AG09319 (cell line): Measurements from ENCODE around the gene AURKB.

Source experiments
- DNase-seq: peaks from one replicate; pipeline ENCODE4 v3.0.0-alpha.2; 2010; ENCODE audit warnings: low read depth; ENCODE audit errors: extremely low read depth
- TF ChIP-seq, protein P1 (sequence below): IDR thresholded peaks from 2 replicates; pipeline ENCODE4 v1.5.1; 2011; ENCODE audit warnings: low read depth, mild to moderate bottlenecking, inconsistent platforms, low read length, moderate library complexity

AURKB gene

DNA sequence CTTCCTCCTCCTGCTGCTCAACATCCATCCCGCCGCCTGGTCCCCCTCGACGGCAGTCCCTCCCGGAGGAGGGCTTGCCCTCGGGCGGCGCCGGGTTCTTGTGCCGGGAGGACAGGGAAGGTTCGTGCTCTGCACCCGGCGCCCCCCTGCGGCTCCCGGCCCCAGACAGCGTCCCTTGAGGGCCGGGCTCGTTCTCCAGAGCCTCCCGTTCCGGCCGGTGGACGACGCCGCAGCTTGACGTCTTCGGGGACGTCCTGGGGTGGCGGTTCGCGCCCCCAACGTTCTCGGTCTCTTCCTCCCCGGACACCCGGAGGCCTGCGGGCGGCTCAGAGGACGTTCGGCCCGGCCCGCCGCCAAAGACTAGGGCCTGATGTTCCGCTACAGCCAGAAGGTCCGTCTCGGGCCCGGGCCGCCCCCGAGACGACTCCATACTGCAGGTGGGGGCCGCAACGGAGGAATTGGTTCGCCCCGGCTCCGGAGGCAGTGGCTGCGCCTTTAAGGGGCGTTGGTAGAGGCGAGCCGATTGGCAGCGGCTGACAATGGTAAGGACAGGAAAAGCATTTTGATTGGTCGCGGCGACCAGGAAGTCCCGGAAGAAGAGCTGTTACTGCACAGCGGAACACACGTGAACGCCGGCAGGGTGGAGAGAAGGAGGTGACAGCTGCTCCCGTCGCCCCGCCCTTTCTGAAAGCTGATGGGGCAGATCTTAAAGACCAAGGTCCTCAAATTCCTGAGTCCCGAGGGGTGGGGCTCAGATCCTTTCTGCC, 20.5 kb downstream of the AURKB start, which contains the start of gene BORCS6:
Gene BORCS6, minus strand, starts transcription at position 470 of the 767 bp plus-strand sequence. Its CDS starts 40 bp downstream, at position 430.
- DNase-seq: peak; percentile 94
- TF ChIP-seq, protein P1, sequence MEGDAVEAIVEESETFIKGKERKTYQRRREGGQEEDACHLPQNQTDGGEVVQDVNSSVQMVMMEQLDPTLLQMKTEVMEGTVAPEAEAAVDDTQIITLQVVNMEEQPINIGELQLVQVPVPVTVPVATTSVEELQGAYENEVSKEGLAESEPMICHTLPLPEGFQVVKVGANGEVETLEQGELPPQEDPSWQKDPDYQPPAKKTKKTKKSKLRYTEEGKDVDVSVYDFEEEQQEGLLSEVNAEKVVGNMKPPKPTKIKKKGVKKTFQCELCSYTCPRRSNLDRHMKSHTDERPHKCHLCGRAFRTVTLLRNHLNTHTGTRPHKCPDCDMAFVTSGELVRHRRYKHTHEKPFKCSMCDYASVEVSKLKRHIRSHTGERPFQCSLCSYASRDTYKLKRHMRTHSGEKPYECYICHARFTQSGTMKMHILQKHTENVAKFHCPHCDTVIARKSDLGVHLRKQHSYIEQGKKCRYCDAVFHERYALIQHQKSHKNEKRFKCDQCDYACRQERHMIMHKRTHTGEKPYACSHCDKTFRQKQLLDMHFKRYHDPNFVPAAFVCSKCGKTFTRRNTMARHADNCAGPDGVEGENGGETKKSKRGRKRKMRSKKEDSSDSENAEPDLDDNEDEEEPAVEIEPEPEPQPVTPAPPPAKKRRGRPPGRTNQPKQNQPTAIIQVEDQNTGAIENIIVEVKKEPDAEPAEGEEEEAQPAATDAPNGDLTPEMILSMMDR: no peak; the same call in none of the 2 replicates

DNA sequence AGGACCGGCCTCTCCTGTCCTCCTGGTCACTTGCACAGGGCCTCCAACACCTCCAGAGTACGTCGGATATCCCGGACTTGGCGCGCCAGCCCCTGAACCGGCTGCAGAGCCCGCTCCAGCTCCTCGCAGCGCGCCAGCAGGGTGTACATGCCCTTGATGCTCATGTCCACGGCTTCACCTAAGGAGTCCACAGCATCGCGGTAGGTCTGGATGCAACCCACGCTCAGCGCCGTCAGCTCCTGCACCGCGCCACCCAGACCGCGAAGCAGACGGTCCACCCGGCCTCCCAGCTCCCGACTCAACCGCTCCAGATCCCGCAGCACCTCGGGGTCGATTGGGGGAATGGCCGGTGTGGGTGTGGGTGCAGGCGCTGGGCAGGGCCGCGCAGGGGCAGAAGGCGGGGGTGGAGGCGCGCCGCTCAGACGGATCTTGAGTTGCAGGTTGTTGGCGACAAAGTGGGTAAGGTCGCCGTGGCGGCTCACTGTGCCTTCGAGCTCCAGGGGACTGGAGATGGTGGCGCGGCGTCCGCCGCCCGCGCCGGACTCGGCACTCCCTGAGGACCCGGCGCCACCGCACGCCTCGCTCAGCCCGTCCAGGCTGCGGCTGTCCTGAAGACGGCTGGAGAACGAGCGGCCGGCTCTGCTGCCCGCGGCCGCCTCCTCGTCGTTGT, 21.2 kb downstream of the AURKB start:
- no peak for DNase-seq
- TF ChIP-seq, protein P1: no peak

DNA sequence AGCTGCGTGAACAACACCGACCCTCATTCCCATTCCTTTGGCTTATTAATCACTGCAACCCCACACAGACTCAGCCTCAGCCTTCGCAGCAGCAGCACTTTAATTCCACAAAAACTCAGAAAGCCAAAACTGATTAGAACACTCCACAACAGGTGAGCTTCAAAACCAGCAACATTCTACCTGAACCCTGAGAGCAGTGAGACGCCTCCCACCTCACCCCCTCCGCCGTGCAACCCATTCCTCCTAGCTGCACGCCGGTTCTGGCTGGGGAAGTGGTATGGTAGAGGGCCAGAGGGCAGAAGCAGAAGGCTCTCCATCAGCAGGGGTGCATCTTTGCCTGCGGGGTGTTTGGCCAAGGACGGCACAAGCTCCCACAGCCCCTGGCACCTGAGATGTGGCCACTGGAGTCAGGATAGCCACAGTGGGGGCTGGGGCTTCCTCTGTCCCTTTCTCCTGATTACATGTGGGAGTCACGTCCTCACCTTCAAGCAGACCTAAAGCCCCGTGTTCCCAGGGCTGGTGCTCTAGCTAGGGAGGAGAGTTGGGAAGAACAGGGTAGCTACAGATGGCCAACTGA, 22.0 kb downstream of the AURKB start:
- TF ChIP-seq, protein P1: no peak
- no peak for DNase-seq

DNA sequence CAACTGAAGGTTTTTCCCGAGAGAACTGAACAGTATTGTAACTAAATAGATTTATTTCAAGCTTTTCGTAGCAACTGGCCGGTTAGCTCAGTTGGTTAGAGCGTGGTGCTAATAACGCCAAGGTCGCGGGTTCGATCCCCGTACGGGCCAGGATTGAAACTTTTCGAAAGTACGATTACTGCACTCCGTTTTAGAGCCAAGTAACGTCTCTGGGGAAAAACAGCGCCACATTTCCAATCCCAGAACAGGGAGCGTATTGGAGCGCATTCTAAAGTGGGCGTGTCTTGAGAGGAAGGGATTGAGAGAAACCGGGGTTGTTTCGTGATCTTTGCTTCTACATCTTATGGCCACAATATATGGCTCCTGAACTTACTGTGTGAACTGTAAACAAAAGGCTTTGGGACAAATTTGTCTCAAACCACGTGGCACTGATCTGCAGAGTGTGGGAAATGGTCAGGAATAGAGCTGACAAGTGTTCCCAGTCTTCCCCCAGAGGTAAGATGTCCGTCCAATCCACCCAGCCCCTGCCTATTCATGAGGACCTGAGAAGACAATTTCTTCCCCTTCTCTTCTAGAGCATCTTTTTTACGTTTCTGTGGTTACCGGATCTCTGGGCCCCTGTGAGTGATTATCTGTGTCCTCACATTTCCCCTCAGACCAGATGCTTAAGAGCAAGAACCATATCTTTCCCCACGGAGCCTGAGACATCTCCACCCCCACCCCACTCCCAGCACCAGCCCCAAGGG, 22.7 kb downstream of the AURKB start:
- TF ChIP-seq, protein P1: no peak
- DNase-seq: peak; percentile 99

DNA sequence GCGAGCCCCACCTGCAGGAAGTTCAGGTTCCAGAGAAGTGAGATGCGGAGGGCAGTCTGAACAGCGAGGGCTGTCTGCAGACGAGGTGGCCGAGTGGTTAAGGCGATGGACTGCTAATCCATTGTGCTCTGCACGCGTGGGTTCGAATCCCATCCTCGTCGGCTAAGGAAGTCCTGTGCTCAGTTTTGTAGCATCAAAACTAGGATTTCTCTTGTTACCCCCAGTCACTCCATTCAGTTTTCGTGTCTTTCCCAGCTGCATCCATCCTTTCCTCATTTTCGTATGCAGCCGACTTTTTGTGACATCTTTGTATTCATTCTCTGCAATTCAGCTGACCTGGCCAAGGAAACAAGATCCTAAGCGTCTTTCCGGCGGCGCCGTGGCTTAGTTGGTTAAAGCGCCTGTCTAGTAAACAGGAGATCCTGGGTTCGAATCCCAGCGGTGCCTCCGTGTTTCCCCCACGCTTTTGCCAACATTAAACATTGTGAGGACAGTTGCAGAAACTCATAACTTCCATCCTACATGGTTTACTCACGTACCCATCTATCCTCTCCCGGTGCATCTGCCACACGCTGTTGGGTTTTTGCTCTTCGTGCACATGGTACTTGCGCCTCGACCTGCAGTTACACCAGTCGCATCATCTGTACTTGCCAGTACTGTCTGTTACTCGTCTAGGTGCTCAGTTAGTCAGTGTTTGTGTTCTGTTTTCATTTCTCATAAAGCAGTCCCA, 23.4 kb downstream of the AURKB start:
- peak; percentile 92 for DNase-seq
- TF ChIP-seq, protein P1: peak; percentile 48

DNA sequence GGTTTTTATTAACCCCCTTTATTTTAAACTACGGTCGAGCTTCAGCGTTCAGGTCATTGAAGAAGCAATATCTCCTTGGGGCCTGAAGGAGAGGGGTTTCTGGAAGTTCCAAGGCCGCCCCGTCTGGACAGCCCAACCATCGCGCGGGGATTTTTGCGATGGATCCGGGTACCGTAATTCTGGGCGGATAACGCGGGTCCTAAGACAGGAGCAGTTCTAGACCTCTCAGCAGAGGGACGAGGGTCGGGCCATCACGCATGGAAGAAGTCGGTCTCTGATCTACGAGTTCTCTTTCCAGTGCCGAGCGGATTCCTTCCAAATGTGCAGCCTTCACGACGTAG, 24.0 kb downstream of the AURKB start:
- TF ChIP-seq, protein P1: no peak
- no peak for DNase-seq
